ENCODE results near the gene OSTF1. TPM values are rescaled to one million over a fixed set of nuclear protein-coding genes. Genes with fewer than 3 reads are reported as not detected.

The OSTF1 gene
- total RNA-seq, 1 donor from 2014 or later = 25.1 TPM

DNA sequence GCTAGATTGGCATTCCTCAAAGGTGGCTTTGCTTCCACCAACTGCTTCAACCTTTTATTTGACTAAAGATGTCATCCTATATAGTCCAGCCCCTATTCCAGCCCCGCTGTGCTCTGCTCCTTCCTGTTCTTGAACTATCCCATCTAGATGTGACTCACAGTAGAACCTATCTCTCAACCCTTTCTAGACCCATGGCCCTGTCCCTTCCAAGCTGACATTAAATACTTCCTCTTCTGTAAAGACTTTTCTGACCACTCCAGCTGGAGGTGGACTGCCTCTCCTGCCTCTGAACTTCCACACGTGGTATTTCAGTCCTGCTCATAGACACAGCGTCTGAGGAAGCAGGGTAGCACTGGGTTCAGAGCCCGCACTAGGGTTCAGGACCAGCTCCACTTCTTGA is 32.4 kb downstream of the OSTF1 start:
- TF ChIP-seq CTCF (IDR thresholded peaks at IDR 0.05) = no peak
- peaks cover 7 to 26% of the 10 kb centered on the region in 2 donors for H3K36me3 ChIP-seq

DNA sequence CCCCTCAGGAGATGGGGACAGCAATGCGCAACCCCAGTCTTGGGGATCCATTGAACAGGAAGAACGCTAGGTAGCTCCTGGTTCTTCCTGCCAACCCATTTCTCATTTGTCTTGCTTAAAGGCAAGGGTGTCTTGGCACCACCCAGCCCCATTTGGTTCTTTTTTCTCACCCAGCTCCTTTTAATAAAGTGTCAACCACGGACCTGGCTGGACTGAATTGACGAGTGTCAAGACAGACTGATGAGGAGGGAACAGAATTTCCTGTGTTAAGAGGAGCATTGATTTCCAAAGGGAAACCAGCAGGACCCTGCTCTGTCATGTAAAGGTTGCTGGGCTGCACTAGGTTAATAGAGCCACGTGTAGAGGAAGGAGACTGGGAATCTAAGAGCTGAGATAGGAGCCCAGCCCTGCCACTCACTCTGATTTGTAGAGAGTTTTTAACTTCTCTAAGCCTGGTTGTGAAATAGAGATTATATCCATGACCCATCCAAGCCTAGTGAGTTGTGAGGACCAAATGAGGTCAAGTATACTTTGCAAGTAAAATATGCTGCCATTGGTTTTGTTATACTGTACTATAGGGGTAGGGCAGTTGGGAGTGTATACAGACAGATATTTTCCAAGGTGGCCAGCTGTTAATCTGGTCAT is 33.7 kb downstream of the OSTF1 start:
- intact Hi-C loops (cut with DNase I) = no loop called here
- peaks cover 7 to 26% of the 10 kb centered on the region in 2 donors for H3K36me3 ChIP-seq
- TF ChIP-seq CTCF (IDR thresholded peaks at IDR 0.05) = no peak

More for the DNA sequence above, 32.4 kb downstream of the OSTF1 start:
- DNase-seq (ENCODE audit: low spot score in 2 of 2) = no peak
- H3K27me3 ChIP-seq = no peaks in the 10 kb centered on the region
- H3K4me1 ChIP-seq = no peaks in the 10 kb centered on the region
- H3K4me3 ChIP-seq = no peak overlapping the region
- H3K9me3 ChIP-seq = no peaks in the 10 kb centered on the region
- intact Hi-C loops (cut with DNase I) = no loop called here
- H3K27ac ChIP-seq = no peak overlapping the region

GRCh38 chr9:75123696-75124095 is 35.4 kb downstream of the OSTF1 start:
- no peak overlapping the region for H3K4me3 ChIP-seq
- no peaks in the 10 kb centered on the region for H3K4me1 ChIP-seq
- no peaks in the 10 kb centered on the region for H3K9me3 ChIP-seq
- H3K27ac ChIP-seq = no peak overlapping the region
- no peaks in the 10 kb centered on the region for H3K27me3 ChIP-seq
- DNase-seq (ENCODE audit: low spot score in 2 of 2) = no peak
- peaks cover 7 to 16% of the 10 kb centered on the region in 2 donors for H3K36me3 ChIP-seq
- intact Hi-C loops (cut with DNase I) = no loop called here
- no peak for TF ChIP-seq CTCF (IDR thresholded peaks at IDR 0.05)

More for the DNA sequence above, 33.7 kb downstream of the OSTF1 start:
- Histone ChIP-seq H3K4me3 (no peak overlapping the region), H3K9me3 (no peaks in the 10 kb centered on the region), H3K4me1 (no peaks in the 10 kb centered on the region), H3K27ac (no peak overlapping the region), H3K27me3 (no peaks in the 10 kb centered on the region)
- DNase-seq (ENCODE audit: low spot score in 2 of 2) = no peak

DNA sequence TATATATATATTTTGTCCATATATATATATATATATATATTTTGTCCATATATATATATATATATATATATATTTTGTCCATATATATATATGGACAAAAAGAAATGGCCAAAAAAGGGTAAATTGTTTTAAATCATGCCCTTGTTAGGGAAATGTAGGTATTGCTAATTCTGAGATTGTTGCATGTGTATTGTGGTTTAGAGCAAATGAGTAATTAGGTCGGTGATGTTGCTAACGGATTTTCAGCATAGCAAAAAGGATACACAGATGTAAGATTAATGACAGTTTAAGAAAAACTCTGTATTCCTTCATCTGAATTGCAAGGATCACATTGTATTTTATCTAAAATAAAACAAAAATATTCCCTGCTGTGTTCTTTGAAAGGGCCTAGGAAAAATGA is 40.2 kb downstream of the OSTF1 start:
- intact Hi-C loops (cut with DNase I) = no loop called here
- DNase-seq (ENCODE audit: low spot score in 2 of 2) = no peak
- Histone ChIP-seq H3K27me3 (no peaks in the 10 kb centered on the region), H3K4me1 (no peaks in the 10 kb centered on the region), H3K36me3 (peaks cover 15 to 23% of the 10 kb centered on the region in 2 donors), H3K27ac (no peak overlapping the region), H3K4me3 (no peak overlapping the region), H3K9me3 (no peaks in the 10 kb centered on the region)
- no peak for TF ChIP-seq CTCF (IDR thresholded peaks at IDR 0.05)

DNA sequence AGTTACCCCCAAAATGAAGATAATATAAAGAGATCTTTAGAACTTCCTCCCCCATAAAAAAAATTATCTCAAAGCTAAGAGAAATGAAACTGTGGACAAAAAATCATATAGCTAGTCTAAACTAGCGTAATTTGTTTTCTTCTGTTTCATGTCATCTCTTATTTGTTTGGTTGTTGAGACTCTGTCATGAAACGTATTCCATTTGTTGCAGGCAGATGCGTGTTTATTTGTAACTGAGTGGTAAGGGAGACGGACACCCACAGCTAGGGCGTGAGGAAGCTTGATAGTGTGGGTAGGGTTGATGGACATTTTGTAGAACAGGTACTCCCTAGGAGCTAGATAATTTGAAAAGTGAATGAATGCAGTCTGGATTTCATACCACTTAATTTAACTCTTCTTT is 41.9 kb downstream of the OSTF1 start:
- no peak for DNase-seq (ENCODE audit: low spot score in 2 of 2)
- no peak for TF ChIP-seq CTCF (IDR thresholded peaks at IDR 0.05)
- H3K4me3 ChIP-seq = no peak overlapping the region
- H3K36me3 ChIP-seq = peaks cover 15 to 31% of the 10 kb centered on the region in 2 donors
- H3K27ac ChIP-seq = no peak overlapping the region
- intact Hi-C loops (cut with DNase I) = no loop called here
- no peaks in the 10 kb centered on the region for H3K27me3 ChIP-seq
- no peaks in the 10 kb centered on the region for H3K4me1 ChIP-seq
- no peaks in the 10 kb centered on the region for H3K9me3 ChIP-seq
